ENCODE data around the gene C1GALT1C1L. TPM values are rescaled to one million over a fixed set of nuclear protein-coding genes. Genes with fewer than 3 reads are reported as not detected.
"Not testable (repeated sequence)": the region's sequence is repeated elsewhere in the genome, so short reads cannot be mapped to it uniquely, and the experiment has no call there.

C1GALT1C1L gene
- total and polyA plus RNA-seq, 2 donors from 2014 or later, result 1.9 to 3.5 TPM

DNA sequence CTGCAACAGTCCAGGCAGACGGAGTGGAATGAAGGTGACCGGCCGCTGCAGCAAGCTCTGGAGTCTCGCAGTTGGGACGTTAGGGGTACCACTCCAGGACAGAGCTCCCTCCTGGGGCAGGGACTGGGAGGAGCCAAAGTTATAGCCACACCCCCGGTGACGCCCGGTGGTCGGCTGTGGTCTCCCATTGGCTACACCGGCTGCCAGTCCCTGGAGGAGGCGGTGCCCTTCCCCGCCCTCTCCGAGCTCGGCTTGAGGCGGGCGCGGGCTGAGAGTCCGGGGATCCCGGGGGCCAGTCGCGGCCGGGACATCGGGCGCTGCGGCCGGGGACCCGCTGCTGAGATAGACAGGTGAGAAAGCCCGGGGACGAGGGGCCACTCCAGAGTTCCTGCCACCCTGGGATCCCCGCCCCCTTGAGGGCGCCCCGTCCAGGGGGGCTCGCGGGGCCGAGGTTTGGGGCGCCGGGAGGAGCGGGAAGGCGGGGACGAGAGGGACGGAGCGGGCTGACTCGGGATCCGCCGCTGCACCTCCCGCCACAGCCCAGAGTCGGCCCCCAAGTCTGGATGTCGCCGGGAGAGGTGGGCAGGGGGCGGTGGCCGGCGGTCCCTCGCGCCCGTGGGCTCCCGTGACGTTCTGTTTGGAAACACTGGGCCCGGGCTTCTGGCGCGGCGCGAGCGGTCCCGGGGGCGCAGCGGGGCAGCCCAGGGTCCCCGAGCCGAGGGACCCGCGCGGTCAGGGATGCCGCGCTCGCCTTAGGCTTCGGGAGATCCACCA is 39.0 kb downstream of the C1GALT1C1L start, which contains the start of gene PLEKHH2:
Gene PLEKHH2 (plus strand): TSS at position 231 of the 774 bp plus-strand sequence. CDS start 7,414 bp downstream, outside the sequence.
- H3K36me3 ChIP-seq (ENCODE audit: control insufficient read depth in 2 of 3, insufficient read depth in 3 of 3, low read length in 3 of 3), result no peaks in the 10 kb centered on the region
- FAIRE-seq, result no peak
- no peaks in the 10 kb centered on the region for H3K27me3 ChIP-seq (ENCODE audit: control insufficient read depth, insufficient read depth, low read length)
- H3K4me3 ChIP-seq (ENCODE audit: low read length in 3 of 3), result peak within 1 kb of the TSS; percentile 64 to 88 (median 72)
- H3K9ac ChIP-seq (ENCODE audit: low read length in 3 of 3), result peak within 1 kb of the TSS; percentile 47 to 86 (median 78)
- intact Hi-C loops (cut with DNase I), result no loop called here
- peaks cover 0 to 3% (median 0%) of the 10 kb centered on the region in 3 donors for H3K9me3 ChIP-seq (ENCODE audit: control insufficient read depth in 2 of 3, insufficient read depth in 1 of 3, low read length in 3 of 3)
- peak; percentile 95 to 97 (median 95) for DNase-seq
- TF ChIP-seq, protein P1, sequence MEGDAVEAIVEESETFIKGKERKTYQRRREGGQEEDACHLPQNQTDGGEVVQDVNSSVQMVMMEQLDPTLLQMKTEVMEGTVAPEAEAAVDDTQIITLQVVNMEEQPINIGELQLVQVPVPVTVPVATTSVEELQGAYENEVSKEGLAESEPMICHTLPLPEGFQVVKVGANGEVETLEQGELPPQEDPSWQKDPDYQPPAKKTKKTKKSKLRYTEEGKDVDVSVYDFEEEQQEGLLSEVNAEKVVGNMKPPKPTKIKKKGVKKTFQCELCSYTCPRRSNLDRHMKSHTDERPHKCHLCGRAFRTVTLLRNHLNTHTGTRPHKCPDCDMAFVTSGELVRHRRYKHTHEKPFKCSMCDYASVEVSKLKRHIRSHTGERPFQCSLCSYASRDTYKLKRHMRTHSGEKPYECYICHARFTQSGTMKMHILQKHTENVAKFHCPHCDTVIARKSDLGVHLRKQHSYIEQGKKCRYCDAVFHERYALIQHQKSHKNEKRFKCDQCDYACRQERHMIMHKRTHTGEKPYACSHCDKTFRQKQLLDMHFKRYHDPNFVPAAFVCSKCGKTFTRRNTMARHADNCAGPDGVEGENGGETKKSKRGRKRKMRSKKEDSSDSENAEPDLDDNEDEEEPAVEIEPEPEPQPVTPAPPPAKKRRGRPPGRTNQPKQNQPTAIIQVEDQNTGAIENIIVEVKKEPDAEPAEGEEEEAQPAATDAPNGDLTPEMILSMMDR (IDR thresholded peaks at IDR 0.05; ENCODE audit: borderline replicate concordance, extremely low read depth, insufficient read depth), result no peak
- H3K4me1 ChIP-seq (ENCODE audit: control insufficient read depth in 2 of 3, insufficient read depth in 2 of 3, low read depth in 1 of 3, low read length in 3 of 3), result peaks cover 0 to 7% (median 3%) of the 10 kb centered on the region in 3 donors
- peak within 1 kb of the TSS; percentile 59 to 76 for H3K27ac ChIP-seq (ENCODE audit: low read depth in 2 of 2, low read length in 2 of 2)

DNA sequence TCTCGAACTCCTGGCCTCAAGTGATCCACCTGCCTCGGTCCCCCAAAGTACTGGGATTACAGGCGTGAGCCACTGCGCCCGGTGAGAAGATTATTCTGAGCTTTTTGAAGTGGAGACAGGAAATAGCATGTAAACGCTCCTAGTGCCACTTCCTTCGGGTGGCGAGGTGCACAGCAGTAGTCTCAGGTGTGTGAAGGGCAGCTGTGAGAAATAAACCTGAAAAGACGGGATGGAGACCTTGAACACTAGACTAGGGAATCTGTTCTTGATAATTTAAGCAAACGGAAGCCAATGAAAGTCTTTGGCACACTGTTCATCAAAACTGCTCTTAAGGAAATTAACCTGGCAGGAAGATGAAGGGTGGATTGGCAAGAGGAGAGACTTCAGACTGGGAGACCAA is 39.6 kb downstream of the C1GALT1C1L start:
- H3K9ac ChIP-seq (ENCODE audit: low read length in 3 of 3), result peak overlapping the region in 2 of 3 donors; percentile 47 to 70
- H3K9me3 ChIP-seq (ENCODE audit: control insufficient read depth in 2 of 3, insufficient read depth in 1 of 3, low read length in 3 of 3), result peaks cover 0 to 3% (median 0%) of the 10 kb centered on the region in 3 donors
- H3K4me3 ChIP-seq (ENCODE audit: low read length in 3 of 3), result peak overlapping the region; percentile 64 to 76 (median 72)
- TF ChIP-seq, protein P1 (IDR thresholded peaks at IDR 0.05; ENCODE audit: borderline replicate concordance, extremely low read depth, insufficient read depth), result no peak
- FAIRE-seq (no peak), DNase-seq (no peak)
- H3K4me1 ChIP-seq (ENCODE audit: control insufficient read depth in 2 of 3, insufficient read depth in 2 of 3, low read depth in 1 of 3, low read length in 3 of 3), result peaks cover 0 to 7% (median 3%) of the 10 kb centered on the region in 3 donors
- H3K27me3 ChIP-seq (ENCODE audit: control insufficient read depth, insufficient read depth, low read length), result no peaks in the 10 kb centered on the region
- intact Hi-C loops (cut with DNase I), result no loop called here
- no peaks in the 10 kb centered on the region for H3K36me3 ChIP-seq (ENCODE audit: control insufficient read depth in 2 of 3, insufficient read depth in 3 of 3, low read length in 3 of 3)
- H3K27ac ChIP-seq (ENCODE audit: low read depth in 2 of 2, low read length in 2 of 2), result peak overlapping the region; percentile 59 to 62

DNA sequence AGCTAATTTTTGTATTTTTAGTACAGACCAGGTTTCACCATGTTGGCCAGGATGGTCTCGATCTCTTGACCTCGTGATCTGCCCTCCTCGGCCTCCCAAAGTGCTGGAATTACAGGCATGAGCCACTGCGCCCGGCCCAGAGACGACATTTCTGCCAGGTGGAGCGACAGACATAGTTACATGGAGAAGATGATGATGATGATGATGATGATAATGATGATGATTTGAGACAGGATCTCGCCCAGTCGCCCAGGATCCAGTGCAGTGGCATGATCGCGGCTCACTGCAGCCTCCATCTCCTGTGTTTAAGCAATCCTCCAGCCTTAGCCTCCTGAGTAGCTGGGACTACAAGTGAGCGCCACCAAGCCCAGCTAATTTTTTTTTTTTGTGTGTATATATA is 40.1 kb downstream of the C1GALT1C1L start:
- H3K27me3 ChIP-seq (ENCODE audit: control insufficient read depth, insufficient read depth, low read length); intact Hi-C loops (cut with DNase I); FAIRE-seq; H3K9me3 ChIP-seq (ENCODE audit: control insufficient read depth in 2 of 3, insufficient read depth in 1 of 3, low read length in 3 of 3); H3K36me3 ChIP-seq (ENCODE audit: control insufficient read depth in 2 of 3, insufficient read depth in 3 of 3, low read length in 3 of 3); DNase-seq; H3K27ac ChIP-seq (ENCODE audit: low read depth in 2 of 2, low read length in 2 of 2); H3K9ac ChIP-seq (ENCODE audit: low read length in 3 of 3); H3K4me1 ChIP-seq (ENCODE audit: control insufficient read depth in 2 of 3, insufficient read depth in 2 of 3, low read depth in 1 of 3, low read length in 3 of 3); H3K4me3 ChIP-seq (ENCODE audit: low read length in 3 of 3): not testable (repeated sequence)

DNA sequence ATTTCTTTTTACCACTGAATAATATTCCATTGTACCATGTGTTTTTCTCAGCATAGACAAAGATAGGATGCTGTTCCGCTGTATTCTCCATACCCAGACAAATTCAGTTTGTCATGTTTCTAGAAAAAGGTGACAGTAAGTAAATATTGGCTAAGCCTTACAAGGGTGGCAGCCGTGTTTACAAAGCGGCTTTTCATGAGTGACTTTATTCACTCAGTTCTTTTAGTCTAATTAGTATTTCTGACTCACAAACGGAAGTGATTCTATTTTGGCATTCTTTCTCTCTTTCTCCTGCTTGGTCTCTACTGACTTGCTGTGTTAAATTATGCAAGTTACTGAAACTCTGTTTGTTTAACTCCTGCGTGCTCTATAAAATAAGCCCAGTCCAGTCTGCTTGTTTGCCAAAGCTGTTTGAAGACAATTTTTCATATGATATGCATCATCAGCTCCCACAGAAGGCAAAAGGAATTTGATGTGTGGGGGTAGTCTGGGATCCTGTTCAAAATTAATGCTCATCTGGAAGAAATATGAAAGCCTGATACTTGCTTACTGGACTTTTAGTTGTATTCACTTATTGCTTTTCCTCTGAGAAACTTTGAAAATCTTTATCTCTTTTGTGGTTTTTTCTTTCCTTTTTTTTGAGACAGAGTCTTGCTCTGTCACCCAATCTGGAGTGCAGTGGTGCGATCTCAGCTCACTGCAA is 41.5 kb downstream of the C1GALT1C1L start:
- intact Hi-C loops (cut with DNase I), result no loop called here
- FAIRE-seq (no peak), DNase-seq (peak in 2 of 5 donors; percentile 70 to 85)
- peak overlapping the region in 1 of 2 donors; percentile 14 for H3K27ac ChIP-seq (ENCODE audit: low read depth in 2 of 2, low read length in 2 of 2)
- peak overlapping the region in 1 of 3 donors; percentile 22 for H3K9ac ChIP-seq (ENCODE audit: low read length in 3 of 3)
- no peak overlapping the region for H3K4me3 ChIP-seq (ENCODE audit: low read length in 3 of 3)
- no peaks in the 10 kb centered on the region for H3K36me3 ChIP-seq (ENCODE audit: control insufficient read depth in 2 of 3, insufficient read depth in 3 of 3, low read length in 3 of 3)
- peaks cover 0 to 3% (median 0%) of the 10 kb centered on the region in 3 donors for H3K9me3 ChIP-seq (ENCODE audit: control insufficient read depth in 2 of 3, insufficient read depth in 1 of 3, low read length in 3 of 3)
- peaks cover 0 to 7% (median 3%) of the 10 kb centered on the region in 3 donors for H3K4me1 ChIP-seq (ENCODE audit: control insufficient read depth in 2 of 3, insufficient read depth in 2 of 3, low read depth in 1 of 3, low read length in 3 of 3)
- no peaks in the 10 kb centered on the region for H3K27me3 ChIP-seq (ENCODE audit: control insufficient read depth, insufficient read depth, low read length)
- TF ChIP-seq, protein P1 (IDR thresholded peaks at IDR 0.05; ENCODE audit: borderline replicate concordance, extremely low read depth, insufficient read depth), result no peak
